HCT116 (cell line): Measurements from ENCODE around the gene KLF4. TPM values are rescaled to one million over a fixed set of nuclear protein-coding genes. Genes with fewer than 3 reads are reported as not detected.

Source experiments
- ATAC-seq: fragments of 200-7000 bp; cut with Tn5 transposase; 2 replicates; pipeline ENCODE4 v1.9.1; 2020; ENCODE audit warnings: mild to moderate bottlenecking, moderate library complexity
- Bru-seq: library from RNA; stranded (reverse); fragments of 400-500 nt; gene quantifications from one replicate; lab custom pipeline; 2021; lab: Mats Ljungman, UMichigan
- BruChase-seq, 2 experiments: library from RNA; stranded (reverse); fragments of 400-500 nt; gene quantifications; one replicate each; lab custom pipeline; 2021; lab: Mats Ljungman, UMichigan
- BruUV-seq: library from RNA; stranded (reverse); fragments of 400-500 nt; replicated peaks from 2 replicates; lab custom pipeline; 2021; lab: Mats Ljungman, UMichigan
- CTCF ChIA-PET: fragments of 300-600 bp; sonication (Branson Sonifier 250); formaldehyde crosslinking; loops from one replicate; lab custom pipeline; 2021; ENCODE audit warnings: antibody characterized with exemption; lab: Charles Lee
- POLR2A ChIA-PET: fragments of 300-600, 350-600 bp; sonication (Branson Sonifier 250); formaldehyde crosslinking; loops from one replicate; lab custom pipeline; 2021; ENCODE audit warnings: antibody characterized with exemption; lab: Charles Lee
- RAD21 ChIA-PET, 2 experiments: fragments of 300-600 bp; sonication (Branson Sonifier 250); formaldehyde crosslinking; loops; one replicate each; lab custom pipeline; 2023; ENCODE audit warnings: low total read pairs in 2 of 2; ENCODE audit not compliant: uncharacterized antibody in 2 of 2, unreplicated experiment in 2 of 2, low non-redundant PET in 1 of 2; lab: Charles Lee
- DNase-seq: peaks from one replicate; pipeline ENCODE4 v3.0.0-alpha.2; 2010; ENCODE audit warnings: low read depth, low spot score
- H2AFZ ChIP-seq: fragments of 200-600 bp; shearing (Covaris generic), sonication (generic); 2 replicates; pipeline ENCODE4 v1.6.1; 2017; ENCODE audit warnings: low read depth, mixed run types, mixed read lengths, antibody characterized with exemption, low read length; ENCODE audit not compliant: poor library complexity, severe bottlenecking
- H3K27ac ChIP-seq: 2 replicates; pipeline ENCODE4 v1.5.1; 2012; ENCODE audit warnings: low read depth, low read length
- H3K27me3 ChIP-seq: fragments of 200-600 bp; sonication (generic); 2 replicates; pipeline ENCODE4 v1.6.1; 2016; ENCODE audit warnings: mixed run types, low read length, mixed read lengths; ENCODE audit not compliant: insufficient read depth
- H3K36me3 ChIP-seq, 2 experiments: fragments of 200-500 bp in 1 of 2; fragments of 200-600 bp in 1 of 2; sonication (Bioruptor generic) in 1 of 2; sonication (generic) in 1 of 2; 2 replicates each; pipeline versions ENCODE4 v1.5.1 to v1.6.1; 2014 to 2016; ENCODE audit warnings: low read length in 2 of 2, inconsistent platforms in 1 of 2, mixed read lengths in 1 of 2, mixed run types in 1 of 2; ENCODE audit not compliant: insufficient read depth in 2 of 2, control insufficient read depth in 1 of 2
- H3K4me1 ChIP-seq, 2 experiments: fragments of 200-600 bp in 1 of 2; sonication (generic) in 1 of 2; 2 replicates each; pipeline versions ENCODE4 v1.5.1 to v1.6.1; 2012 to 2017; ENCODE audit warnings: low read length in 2 of 2, inconsistent platforms in 1 of 2, mild to moderate bottlenecking in 1 of 2, mixed read lengths in 1 of 2, mixed run types in 1 of 2, moderate library complexity in 1 of 2; ENCODE audit not compliant: insufficient read depth in 2 of 2, control insufficient read depth in 1 of 2
- H3K4me2 ChIP-seq: fragments of 200-600 bp; sonication (generic); 2 replicates; pipeline ENCODE4 v1.6.1; 2017; ENCODE audit warnings: mixed run types, low read length, mixed read lengths
- H3K4me3 ChIP-seq, 2 experiments: fragments of 200-600 bp in 1 of 2; sonication (generic) in 1 of 2; replicated peaks in 1 of 2; 2 replicates each; pipeline ENCODE4 v1.5.1; 2011 to 2016; ENCODE audit warnings: low read length in 2 of 2, control low read depth in 1 of 2, low read depth in 1 of 2, mild to moderate bottlenecking in 1 of 2, mixed read lengths in 1 of 2, mixed run types in 1 of 2
- H3K79me2 ChIP-seq: fragments of 200-600 bp; sonication (generic); 2 replicates; pipeline ENCODE4 v1.6.1; 2017; ENCODE audit warnings: mild to moderate bottlenecking, mixed run types, low read length, moderate library complexity, mixed read lengths; ENCODE audit not compliant: insufficient read depth
- H3K9ac ChIP-seq: fragments of 200-600 bp; sonication (generic); 2 replicates; pipeline ENCODE4 v1.6.1; 2016; ENCODE audit warnings: low read length, mixed read lengths
- H3K9me2 ChIP-seq: fragments of 200-600 bp; sonication (generic), shearing (Covaris generic); 2 replicates; pipeline ENCODE4 v1.6.1; 2017; ENCODE audit warnings: mixed run types, mild to moderate bottlenecking, moderate library complexity; ENCODE audit not compliant: insufficient read depth
- H3K9me3 ChIP-seq, 2 experiments: fragments of 200-500 bp in 1 of 2; fragments of 200-600 bp in 1 of 2; sonication (Bioruptor generic) in 1 of 2; sonication (generic) in 1 of 2; 2 replicates each; pipeline ENCODE4 v1.6.1; 2014 to 2017; ENCODE audit warnings: low read length in 2 of 2, mixed read lengths in 2 of 2, inconsistent platforms in 1 of 2, low read depth in 1 of 2, mild to moderate bottlenecking in 1 of 2, mixed run types in 1 of 2, moderate library complexity in 1 of 2; ENCODE audit not compliant: control insufficient read depth in 1 of 2, insufficient read depth in 1 of 2
- H4K20me1 ChIP-seq: fragments of 200-600 bp; sonication (generic), shearing (Covaris generic); 2 replicates; pipeline ENCODE4 v1.6.1; 2017; ENCODE audit warnings: mixed run types, mild to moderate bottlenecking, moderate library complexity; ENCODE audit not compliant: insufficient read depth
- CEBPB ChIP-seq: IDR thresholded peaks from 2 replicates; pipeline ENCODE4 v1.6.1; 2012; ENCODE audit warnings: low read depth
- EZH2 ChIP-seq: fragments of 200-600 bp; sonication (generic); IDR thresholded peaks from 2 replicates; pipeline ENCODE4 v1.6.1; 2017; ENCODE audit warnings: antibody characterized with exemption, mixed run types
- FOSL1 ChIP-seq: IDR thresholded peaks from 2 replicates; pipeline ENCODE4 v1.6.1; 2012; ENCODE audit warnings: low read depth
- JUND ChIP-seq: IDR thresholded peaks from 2 replicates; pipeline ENCODE4 v1.6.1; 2012
- POLR2A ChIP-seq: IDR thresholded peaks from 2 replicates; pipeline ENCODE4 v1.7.0; 2011; ENCODE audit warnings: borderline replicate concordance; ENCODE audit not compliant: insufficient read depth, insufficient read length; ENCODE audit errors: extremely low read depth
- POLR2AphosphoS5 ChIP-seq: IDR thresholded peaks from 2 replicates; pipeline ENCODE4 v1.6.1; 2011; ENCODE audit warnings: mild to moderate bottlenecking, low read depth, low read length, moderate library complexity
- RAD21 ChIP-seq: IDR thresholded peaks from 2 replicates; pipeline ENCODE4 v1.6.1; 2012; ENCODE audit warnings: low read depth, mild to moderate bottlenecking
- SIN3A ChIP-seq: IDR thresholded peaks from 2 replicates; pipeline ENCODE4 v1.6.1; 2012; ENCODE audit warnings: low read depth
- TCF7L2 ChIP-seq: IDR thresholded peaks from 2 replicates; pipeline ENCODE4 v1.7.0; 2011; ENCODE audit warnings: borderline replicate concordance, inconsistent platforms; ENCODE audit not compliant: insufficient read depth, insufficient read length; ENCODE audit errors: extremely low read depth
- YY1 ChIP-seq: IDR thresholded peaks from 2 replicates; pipeline ENCODE4 v1.6.1; 2011; ENCODE audit warnings: low read length, low read depth, moderate library complexity, mild to moderate bottlenecking; ENCODE audit not compliant: insufficient replicate concordance; ENCODE audit errors: extremely low read depth
- intact Hi-C: fragments of 100-400 bp; cut with micrococcal nuclease; formaldehyde crosslinking; loops from 2 replicates; pipeline ENCODE4 v1.10.0; 2022
- long read RNA-seq: library from polyadenylated mRNA; unstranded; transcript quantifications from one replicate; pipeline ENCODE4 v2.0.0, GENCODE V29; 2021; ENCODE audit not compliant: unreplicated experiment
- polyA plus RNA-seq: library from polyadenylated mRNA; unstranded; fragments of >200 nt; gene quantifications from 2 replicates; pipeline ENCODE4 v1.2.1, GENCODE V29; 2012; ENCODE audit warnings: missing spikeins
- total RNA-seq: library from RNA; stranded (reverse); gene quantifications from one replicate; pipeline ENCODE4 v1.2.1, GENCODE V29; 2021; ENCODE audit not compliant: unreplicated experiment
- TF ChIP-seq, protein P1 (sequence below): IDR thresholded peaks from 2 replicates; pipeline ENCODE4 v1.6.1; 2012
- TF ChIP-seq, protein P2 (sequence below): IDR thresholded peaks from 2 replicates; pipeline ENCODE4 v1.6.1; 2012

The KLF4 gene
- total RNA-seq (92.8 TPM), Bru-seq, nascent RNA (percentile 98 among the genes with signal in this experiment), BruChase-seq, experiment 1, labeled RNA remaining after a 6-hour chase (percentile 86 among the genes with signal in this experiment), BruChase-seq, experiment 2, labeled RNA remaining after a 2-hour chase (percentile 94 among the genes with signal in this experiment)
- polyA plus RNA-seq: 84.0 and 121 TPM in 2 replicates
- long read RNA-seq, transcript KLF4-205 (3 exons, 2,393 nt): minor isoform, 38 of 145 reads
- long read RNA-seq, transcript KLF4-201 (5 exons, 2,813 nt): major isoform, 66 of 145 reads
- long read RNA-seq, partial matches to known transcripts: 19 of 145 reads
- long read RNA-seq, other reads (novel, unspliced or antisense): 21 of 145 reads

- Histone ChIP-seq H3K9me3 (no peaks in the 10 kb centered on the region), H3K4me3 (peak within 1 kb of the TSS; percentile 75 to 92), H3K4me2 (peak within 1 kb of the TSS; percentile 96), H3K27ac (peak within 1 kb of the TSS; percentile 74), H3K27me3 (no peaks in the 10 kb centered on the region), H3K4me1 (peaks cover 0 to 40% of the 10 kb centered on the region in 2 experiments; a peak in 3 of 4 replicates), H3K9me2 (no peaks in the 10 kb centered on the region), H4K20me1 (no peaks in the 10 kb centered on the region), H3K79me2 (peaks cover 42% of the 10 kb centered on the region), H3K9ac (peak within 1 kb of the TSS; percentile 87), H3K36me3 (peaks cover 14 to 28% of the 10 kb centered on the region in 2 experiments), H2AFZ (no peak within 1 kb of the TSS)
- ATAC-seq (peak; percentile 77), DNase-seq (peak; percentile 86)
- ChIA-PET RAD21 (interaction anchor here in 1 of 2 experiments (0.6 to 0.7 kb wide), 2 partner anchors 62 to 978 kb away, joined by 5 to 6 read pairs; no protein-coding TSS in a partner anchor), CTCF (no interaction called here), POLR2A (interaction anchor here (0.5 to 1.6 kb wide), 11 partner anchors 9 to 586 kb away, joined by 3 to 8 read pairs (median 3); no protein-coding TSS in a partner anchor)
- intact Hi-C loops: loop anchor here (1.0 to 10.0 kb wide), 3 partner anchors 262 to 955 kb away; no protein-coding TSS in a partner anchor
- no TSS peak for BruUV-seq
- TF ChIP-seq FOSL1 (no peak), RAD21 (no peak), POLR2A (peak; percentile 41), JUND (no peak), POLR2AphosphoS5 (peak; percentile 96), TCF7L2 (peak; percentile 81), YY1 (peak; percentile 9), EZH2 (no peak), SIN3A (no peak), CEBPB (no peak)
- TF ChIP-seq, protein P1, sequence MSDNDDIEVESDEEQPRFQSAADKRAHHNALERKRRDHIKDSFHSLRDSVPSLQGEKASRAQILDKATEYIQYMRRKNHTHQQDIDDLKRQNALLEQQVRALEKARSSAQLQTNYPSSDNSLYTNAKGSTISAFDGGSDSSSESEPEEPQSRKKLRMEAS: no peak
- TF ChIP-seq, protein P2, sequence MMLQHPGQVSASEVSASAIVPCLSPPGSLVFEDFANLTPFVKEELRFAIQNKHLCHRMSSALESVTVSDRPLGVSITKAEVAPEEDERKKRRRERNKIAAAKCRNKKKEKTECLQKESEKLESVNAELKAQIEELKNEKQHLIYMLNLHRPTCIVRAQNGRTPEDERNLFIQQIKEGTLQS: no peak
These were observed at the start of gene KLF4 for GRCh38 chr9:107489687-107490605. KLF4 (minus strand) TSS chr9:107489769; CDS start chr9:107489172, 597 bp downstream.
